Measurements from ENCODE around the gene JPH3.

JPH3 gene

GRCh38 chr16:87641721-87642120 lies 39.4 kb downstream of the JPH3 start:
- no peak for TF ChIP-seq CTCF (IDR thresholded peaks at IDR 0.05; ENCODE audit: low read depth, low read length, missing control alignments)
- Histone ChIP-seq H3K27me3 (replicated peaks) (peaks cover 3% of the 10 kb centered on the region), H3K36me3 (replicated peaks) (no peaks in the 10 kb centered on the region), H3K27ac (no peak overlapping the region), H3K4me3 (ENCODE audit: low read depth, low read length) (no peak overlapping the region)
- no peak for DNase-seq
- in situ Hi-C loops (cut with HindIII; ENCODE audit: low pct_ligation_motif_present, low sequenced_read_pairs): no loop called here

- Histone ChIP-seq H3K27ac (no peak overlapping the region), H3K27me3 (replicated peaks) (peaks cover 3% of the 10 kb centered on the region), H3K4me3 (ENCODE audit: low read depth, low read length) (no peak overlapping the region), H3K36me3 (replicated peaks) (no peaks in the 10 kb centered on the region)
- TF ChIP-seq CTCF (IDR thresholded peaks at IDR 0.05; ENCODE audit: low read depth, low read length, missing control alignments): no peak
- DNase-seq: no peak
- in situ Hi-C loops (cut with HindIII; ENCODE audit: low pct_ligation_motif_present, low sequenced_read_pairs): no loop called here
Measured at GRCh38 chr16:87642491-87642890, 40.2 kb downstream of the JPH3 start.

GRCh38 chr16:87644186-87644585 lies 41.9 kb downstream of the JPH3 start:
- in situ Hi-C loops (cut with HindIII; ENCODE audit: low pct_ligation_motif_present, low sequenced_read_pairs): no loop called here
- H3K27me3 ChIP-seq (replicated peaks): peaks cover 11% of the 10 kb centered on the region

GRCh38 chr16:87644596-87644995 lies 42.3 kb downstream of the JPH3 start:
- no peak for TF ChIP-seq CTCF (IDR thresholded peaks at IDR 0.05; ENCODE audit: low read depth, low read length, missing control alignments)
- no peaks in the 10 kb centered on the region for H3K36me3 ChIP-seq (replicated peaks)
- no peak overlapping the region for H3K27ac ChIP-seq
- peaks cover 15% of the 10 kb centered on the region for H3K27me3 ChIP-seq (replicated peaks)
- in situ Hi-C loops (cut with HindIII; ENCODE audit: low pct_ligation_motif_present, low sequenced_read_pairs): no loop called here
- no peak overlapping the region for H3K4me3 ChIP-seq (ENCODE audit: low read depth, low read length)
- no peak for DNase-seq

More at GRCh38 chr16:87644186-87644585, 41.9 kb downstream of the JPH3 start:
- DNase-seq: no peak
- TF ChIP-seq CTCF (IDR thresholded peaks at IDR 0.05; ENCODE audit: low read depth, low read length, missing control alignments): no peak
- no peak overlapping the region for H3K4me3 ChIP-seq (ENCODE audit: low read depth, low read length)
- H3K36me3 ChIP-seq (replicated peaks): no peaks in the 10 kb centered on the region
- no peak overlapping the region for H3K27ac ChIP-seq

- in situ Hi-C loops (cut with HindIII; ENCODE audit: low pct_ligation_motif_present, low sequenced_read_pairs): no loop called here
Measured at GRCh38 chr16:87645802-87646201, 43.5 kb downstream of the JPH3 start.

More at GRCh38 chr16:87645802-87646201, 43.5 kb downstream of the JPH3 start:
- Histone ChIP-seq H3K36me3 (replicated peaks) (no peaks in the 10 kb centered on the region), H3K27ac (no peak overlapping the region), H3K27me3 (replicated peaks) (peaks cover 18% of the 10 kb centered on the region), H3K4me3 (ENCODE audit: low read depth, low read length) (no peak overlapping the region)
- DNase-seq: no peak
- TF ChIP-seq CTCF (IDR thresholded peaks at IDR 0.05; ENCODE audit: low read depth, low read length, missing control alignments): no peak

Data from brain microvascular endothelial cell (primary cell).